GM18909 (cell line): ENCODE measurements around the gene SCAF8.
"Not testable (repeated sequence)": the region's sequence is repeated elsewhere in the genome, so short reads cannot be mapped to it uniquely, and the experiment has no call there.

Experiments used
- ATAC-seq: cut with Tn5 transposase; IDR thresholded peaks from one replicate; pipeline ENCODE4 v1.9.1; 2021; ENCODE audit warnings: mild to moderate bottlenecking; ENCODE audit not compliant: unreplicated experiment, poor library complexity

Gene SCAF8

DNA sequence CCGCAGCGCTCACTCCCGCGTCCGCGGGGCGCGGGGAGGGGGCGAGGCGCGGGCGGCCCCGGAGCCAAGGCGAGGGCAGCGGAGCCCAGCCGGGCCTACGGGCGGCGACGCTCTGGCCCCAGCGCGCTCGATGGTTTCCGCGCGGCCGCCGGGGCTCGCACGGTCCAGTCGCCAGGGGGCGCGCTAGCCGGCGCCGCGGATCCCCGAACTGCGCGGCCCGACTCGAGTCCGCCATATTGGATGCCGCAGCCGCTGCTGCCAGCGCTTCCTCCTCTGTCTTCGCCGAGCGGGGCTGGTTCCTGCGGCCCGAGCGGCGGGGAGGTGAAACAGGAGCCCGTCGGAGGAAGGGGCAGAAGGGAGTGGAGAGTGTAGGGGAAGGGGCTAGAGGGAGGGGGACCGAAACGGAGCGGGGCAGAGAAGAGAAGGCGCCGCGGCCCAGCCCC is at the start of gene SCAF8:
SCAF8 (plus strand) TSS at position 234 of the 443 bp plus-strand sequence. CDS start 485 bp downstream, outside the sequence.
- ATAC-seq: peak; percentile 86

- ATAC-seq: peak; percentile 92
Observed at GRCh38 chr6:154683756-154684523, 49.3 kb upstream of the SCAF8 start.

GRCh38 chr6:154686162-154686561 is 47.1 kb upstream of the SCAF8 start:
- no peak for ATAC-seq

GRCh38 chr6:154689493-154690255 is 43.5 kb upstream of the SCAF8 start:
- ATAC-seq: no peak

GRCh38 chr6:154690857-154691256 is 42.4 kb upstream of the SCAF8 start:
- no peak for ATAC-seq

- ATAC-seq: no peak
Observed at GRCh38 chr6:154696661-154697060, 36.6 kb upstream of the SCAF8 start.

- no peak for ATAC-seq
Observed at GRCh38 chr6:154703124-154703523, 30.1 kb upstream of the SCAF8 start.

DNA sequence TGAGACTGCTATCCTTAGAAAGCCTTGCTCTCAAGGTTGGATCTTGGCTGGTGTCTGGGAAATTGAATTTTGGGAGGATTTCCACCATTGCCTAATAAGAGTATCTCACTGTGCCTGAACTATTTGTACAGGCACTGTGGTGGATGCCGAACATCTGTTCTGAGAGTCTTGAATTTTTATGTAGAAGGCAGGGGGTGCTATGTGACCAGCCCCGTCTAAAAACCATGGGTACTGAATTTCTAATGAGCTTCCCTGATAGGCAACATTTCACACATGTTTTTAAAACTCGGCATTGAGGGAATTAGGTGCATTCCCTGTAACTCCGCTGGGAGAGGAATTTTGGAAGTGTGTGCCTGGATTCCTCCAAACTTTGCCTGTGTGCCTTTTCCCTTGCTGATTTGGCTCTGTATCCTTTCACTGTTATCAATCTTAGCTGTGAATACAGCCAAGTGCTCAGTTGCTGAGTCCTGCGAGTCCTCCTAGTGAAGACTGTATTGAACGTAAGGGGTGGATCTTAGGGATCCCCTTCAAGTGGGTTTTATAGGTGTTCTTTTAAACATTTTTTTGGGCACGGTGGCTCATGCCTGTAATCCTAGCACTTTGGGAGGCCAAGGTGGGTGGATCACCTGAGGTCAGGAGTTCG is 27.6 kb upstream of the SCAF8 start:
- no peak for ATAC-seq

DNA sequence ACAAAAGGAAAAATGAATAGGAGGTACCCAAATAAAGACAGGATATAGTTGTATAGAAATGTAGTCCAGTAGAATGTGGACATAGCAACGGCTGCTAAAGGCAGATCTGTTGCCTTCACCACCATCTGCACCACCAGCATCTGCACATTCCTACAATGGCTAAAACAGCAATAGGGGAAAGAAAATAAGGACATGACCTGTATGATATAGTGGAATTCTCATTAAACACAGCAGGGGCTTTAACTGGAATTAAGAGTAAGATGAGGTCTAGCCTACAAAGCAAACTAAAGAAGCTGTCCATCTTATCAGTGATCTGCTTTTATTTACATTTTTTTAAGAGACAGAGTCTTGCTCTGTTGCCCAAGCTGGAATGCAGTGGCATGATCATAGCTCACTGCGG is 26.8 kb upstream of the SCAF8 start:
- ATAC-seq: no peak

DNA sequence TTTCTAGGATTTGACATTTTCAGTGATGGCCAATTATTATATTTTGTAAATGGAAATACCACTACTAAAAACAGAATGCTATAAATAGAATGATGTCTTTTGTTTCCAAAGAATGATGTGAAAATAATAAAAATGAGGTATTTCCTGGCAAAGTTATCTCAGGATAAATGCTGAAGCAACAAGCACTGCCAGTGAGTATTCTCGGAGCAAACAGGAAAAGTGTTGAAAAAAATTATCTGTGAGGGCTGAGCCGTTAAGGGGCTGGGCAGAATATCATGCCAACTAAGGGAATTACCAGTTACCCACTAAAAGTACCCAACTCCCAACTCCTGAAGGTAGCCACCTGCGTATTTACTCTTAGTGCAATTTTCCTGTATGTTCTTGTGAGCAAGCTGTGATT is 23.6 kb upstream of the SCAF8 start:
- ATAC-seq: no peak

DNA sequence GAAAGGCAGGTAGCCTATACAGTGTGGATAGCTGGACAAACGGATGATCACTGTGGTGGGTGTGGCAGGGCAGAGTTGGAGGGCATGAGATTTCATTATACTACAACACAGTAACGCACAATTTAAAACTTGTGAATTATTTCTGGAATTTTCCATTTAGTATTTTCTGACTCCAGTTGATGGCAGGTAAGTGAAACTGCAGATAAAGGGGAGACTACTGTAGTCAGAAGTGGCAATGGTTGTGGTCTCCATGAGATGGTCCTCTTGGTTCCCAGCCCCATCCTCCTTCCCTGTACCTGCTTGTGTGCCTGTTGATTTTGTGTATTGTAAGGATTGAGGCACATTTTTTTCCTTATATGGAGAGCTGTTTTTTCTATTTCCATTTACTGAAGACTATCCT is 22.5 kb upstream of the SCAF8 start:
- no peak for ATAC-seq

DNA sequence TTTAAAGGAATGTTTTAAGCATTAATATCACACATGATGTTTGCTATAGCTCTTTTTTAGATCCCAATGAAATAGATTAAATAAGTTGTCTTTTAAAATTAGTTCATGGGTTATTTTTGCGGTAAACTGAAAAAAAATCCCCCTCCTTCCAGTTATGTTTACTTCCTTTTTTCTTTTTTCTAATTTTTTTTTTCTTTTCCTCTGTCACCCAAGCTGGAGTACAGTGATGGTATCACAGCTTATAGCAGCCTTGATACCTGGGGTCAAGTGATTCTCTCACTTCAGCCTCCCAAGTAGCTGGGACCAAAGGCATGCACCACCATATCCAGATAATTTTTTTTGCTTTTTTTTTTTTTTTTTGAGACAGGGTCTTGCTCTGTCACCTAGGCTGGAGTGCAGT is 17.8 kb upstream of the SCAF8 start:
- no peak for ATAC-seq

DNA sequence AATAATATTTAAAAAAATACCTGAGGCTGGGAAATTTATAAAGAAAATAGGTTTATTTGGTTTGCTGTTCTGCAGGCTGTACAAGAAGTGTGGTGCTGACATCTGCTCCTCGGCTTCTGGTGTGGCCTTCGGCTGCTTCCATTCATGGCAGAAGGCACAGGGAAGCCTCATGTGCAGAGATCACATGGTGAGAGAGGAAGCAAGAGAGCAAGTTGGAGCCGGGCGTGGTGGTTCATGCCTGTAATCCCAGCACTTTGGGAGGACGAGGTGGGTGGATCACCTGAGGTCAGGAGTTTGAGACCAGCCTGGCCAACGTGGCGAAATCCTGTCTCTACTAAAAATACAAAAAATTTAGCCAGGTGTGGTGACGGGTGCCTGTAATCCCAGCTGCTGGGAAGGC is 16.9 kb upstream of the SCAF8 start:
- ATAC-seq: not testable (repeated sequence)

- no peak for ATAC-seq
Observed at GRCh38 chr6:154719433-154719832, 13.8 kb upstream of the SCAF8 start.

DNA sequence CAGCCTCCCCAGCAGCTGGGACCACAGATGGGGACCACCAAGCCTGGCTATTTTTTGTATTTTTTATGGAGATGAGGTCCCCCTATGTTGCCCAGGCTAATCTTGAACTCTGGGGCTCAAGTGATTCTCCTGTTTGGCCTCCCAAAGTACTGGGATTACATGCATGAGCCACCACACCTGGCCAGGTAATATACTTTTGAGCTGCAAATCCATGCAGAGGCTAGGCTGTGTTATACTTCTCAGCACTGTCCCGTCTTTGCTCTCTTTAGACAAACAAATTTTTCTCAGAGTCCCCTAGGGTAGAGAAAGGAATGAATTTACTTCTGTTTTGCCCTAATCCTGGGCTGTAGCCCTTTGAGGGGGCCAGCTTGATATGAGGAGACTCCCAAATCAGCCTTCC is 13.4 kb upstream of the SCAF8 start:
- no peak for ATAC-seq

- no peak for ATAC-seq
Observed at GRCh38 chr6:154721460-154721859, 11.8 kb upstream of the SCAF8 start.

DNA sequence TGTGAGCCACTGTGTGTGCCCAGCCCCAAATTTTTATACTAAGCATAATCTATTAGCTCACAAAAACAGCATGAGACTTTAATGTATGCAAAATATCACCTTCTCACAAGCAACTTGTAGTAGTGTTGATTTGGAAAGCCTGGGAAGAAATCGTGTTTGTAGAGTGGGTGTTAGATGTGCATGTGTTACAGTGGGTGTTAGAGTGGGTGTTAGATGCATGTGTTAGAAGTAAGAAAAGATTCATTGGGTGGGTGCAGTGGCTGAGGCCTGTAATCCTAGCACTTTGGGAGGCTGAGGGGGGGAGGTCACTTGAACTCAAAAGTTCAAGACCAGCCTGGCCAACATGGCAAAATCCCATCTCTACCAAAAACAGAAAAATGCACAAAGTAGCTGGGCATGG is 6.3 kb upstream of the SCAF8 start:
- ATAC-seq: no peak

DNA sequence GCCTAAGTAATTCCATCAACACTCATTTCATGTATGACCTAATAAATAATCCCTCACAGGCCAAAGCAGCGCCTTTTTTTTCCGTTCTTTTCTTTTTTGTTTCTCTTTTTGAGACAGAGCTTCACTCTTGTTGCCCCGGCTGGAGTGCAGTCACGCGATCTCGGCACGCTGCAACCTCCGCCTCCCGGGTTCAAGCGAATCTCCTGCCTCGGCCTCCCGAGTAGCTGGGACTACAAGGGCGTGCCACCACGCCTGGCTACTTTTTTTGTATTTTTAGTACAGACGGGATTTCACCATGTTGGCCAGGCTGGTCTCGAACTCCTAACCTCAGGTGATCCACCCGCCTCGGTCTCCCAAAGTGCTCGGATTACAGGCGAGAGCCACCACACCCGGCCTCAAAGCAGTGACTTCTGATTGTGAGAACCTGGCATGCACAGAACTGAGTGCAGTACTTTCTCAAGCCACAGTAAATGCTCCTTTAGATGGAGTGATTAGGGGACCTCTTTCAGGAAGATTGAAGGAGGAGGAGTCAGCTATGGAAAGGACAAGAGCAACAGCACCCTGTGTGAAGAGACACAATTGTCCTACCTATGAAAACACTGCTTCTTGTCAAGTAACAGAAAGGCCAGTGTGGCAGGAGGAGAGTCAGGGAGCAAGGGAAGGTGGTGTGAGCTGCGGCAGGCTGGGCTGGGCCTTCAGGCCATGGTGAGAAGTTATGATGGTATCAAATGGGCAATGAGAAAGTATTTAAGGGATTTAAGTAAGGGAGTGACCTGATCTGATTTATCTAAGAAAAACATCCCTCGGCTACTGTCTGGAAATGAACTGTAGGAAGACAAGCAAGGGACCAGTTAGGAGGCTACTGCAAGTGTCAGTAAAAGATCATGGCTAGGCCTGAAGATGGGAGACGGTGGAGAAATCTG is 1.7 kb upstream of the SCAF8 start:
- ATAC-seq: no peak

DNA sequence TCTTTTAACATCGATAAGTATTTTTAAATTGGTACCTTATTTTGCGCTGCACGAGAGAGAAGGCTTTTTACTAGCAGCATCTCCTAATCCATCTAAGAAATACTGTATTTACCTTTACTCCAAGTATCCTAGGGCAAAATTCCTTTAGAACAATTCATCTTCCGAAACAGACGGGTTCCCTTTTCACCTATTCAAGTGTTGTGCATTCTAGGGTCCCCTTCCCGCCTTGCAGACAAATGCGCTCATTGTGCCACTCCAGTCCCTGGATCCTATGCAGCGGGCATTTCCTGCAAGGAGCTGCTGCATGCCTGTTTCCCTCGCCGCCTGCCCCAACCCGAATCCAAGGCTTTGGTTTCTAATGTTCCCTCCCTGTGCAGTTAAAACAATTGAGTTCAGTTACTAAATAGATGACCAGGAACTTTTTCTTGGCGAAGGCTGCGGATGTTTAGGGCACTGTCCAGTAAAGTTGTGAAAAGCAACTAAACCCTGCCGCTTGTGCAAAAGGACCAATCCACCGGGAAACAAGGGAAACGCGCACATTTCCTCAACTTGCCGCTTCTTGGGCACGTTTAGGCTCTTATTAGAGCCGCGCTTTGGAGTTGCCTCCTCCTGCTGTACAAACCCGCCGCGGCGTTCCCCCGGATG is 556 bp upstream of the SCAF8 start:
- ATAC-seq: no peak
